ENCODE measurements around the gene WNT9B. TPM values are rescaled to one million over a fixed set of nuclear protein-coding genes. Genes with fewer than 3 reads are reported as not detected.

WNT9B gene
- total RNA-seq, 2 donors from 2014 or later: 0.85 to 1.5 TPM

GRCh38 chr17:46877466-46877865, 26.1 kb downstream of the WNT9B start:
- no peak for DNase-seq (ENCODE audit: low spot score)
- no peaks in the 10 kb centered on the region for H3K4me1 ChIP-seq (replicated peaks)
- intact Hi-C loops (cut with DNase I): no loop called here
- TF ChIP-seq CTCF (IDR thresholded peaks at IDR 0.05): no peak
- no peak for TF ChIP-seq POLR2AphosphoS5 (IDR thresholded peaks at IDR 0.05)
- TF ChIP-seq POLR2A (IDR thresholded peaks at IDR 0.05): no peak
- no peaks in the 10 kb centered on the region for H3K36me3 ChIP-seq
- H3K9me3 ChIP-seq: no peaks in the 10 kb centered on the region
- H3K27me3 ChIP-seq (replicated peaks; ENCODE audit: insufficient read depth): no peaks in the 10 kb centered on the region
- no peak overlapping the region for H3K4me3 ChIP-seq
- no peak overlapping the region for H3K27ac ChIP-seq
- 88% methylated on average over 6 of the region's 6 CpGs for WGBS

- no peak for TF ChIP-seq POLR2AphosphoS5 (IDR thresholded peaks at IDR 0.05)
- no peak for TF ChIP-seq POLR2A (IDR thresholded peaks at IDR 0.05)
- TF ChIP-seq CTCF (IDR thresholded peaks at IDR 0.05): no peak
- Histone ChIP-seq H3K9me3 (no peaks in the 10 kb centered on the region), H3K27ac (no peak overlapping the region), H3K27me3 (replicated peaks; ENCODE audit: insufficient read depth) (no peaks in the 10 kb centered on the region), H3K36me3 (no peaks in the 10 kb centered on the region), H3K4me3 (no peak overlapping the region), H3K4me1 (replicated peaks) (no peaks in the 10 kb centered on the region)
- intact Hi-C loops (cut with DNase I): no loop called here
- DNase-seq (ENCODE audit: low spot score): no peak
- 74% methylated on average over 6 of the region's 6 CpGs for WGBS
Measured at GRCh38 chr17:46878055-46878454, 26.7 kb downstream of the WNT9B start.

- H3K27me3 ChIP-seq (replicated peaks; ENCODE audit: insufficient read depth): no peaks in the 10 kb centered on the region
- H3K4me1 ChIP-seq (replicated peaks): no peaks in the 10 kb centered on the region
- H3K4me3 ChIP-seq: no peak overlapping the region
- H3K9me3 ChIP-seq: no peaks in the 10 kb centered on the region
- H3K27ac ChIP-seq: no peak overlapping the region
- intact Hi-C loops (cut with DNase I): no loop called here
- whole genome bisulfite sequencing: 64% methylated on average over 7 of the region's 7 CpGs
- no peak for DNase-seq (ENCODE audit: low spot score)
- no peaks in the 10 kb centered on the region for H3K36me3 ChIP-seq
- no peak for TF ChIP-seq POLR2AphosphoS5 (IDR thresholded peaks at IDR 0.05)
- TF ChIP-seq POLR2A (IDR thresholded peaks at IDR 0.05): no peak
- no peak for TF ChIP-seq CTCF (IDR thresholded peaks at IDR 0.05)
Measured at GRCh38 chr17:46879101-46879500, 27.7 kb downstream of the WNT9B start.

- TF ChIP-seq POLR2A (IDR thresholded peaks at IDR 0.05) (no peak), POLR2AphosphoS5 (IDR thresholded peaks at IDR 0.05) (no peak), CTCF (IDR thresholded peaks at IDR 0.05) (no peak)
- 88% methylated on average over 5 of the region's 5 CpGs for WGBS
- Histone ChIP-seq H3K36me3 (no peaks in the 10 kb centered on the region), H3K27me3 (replicated peaks; ENCODE audit: insufficient read depth) (no peaks in the 10 kb centered on the region), H3K9me3 (no peaks in the 10 kb centered on the region), H3K4me1 (replicated peaks) (no peaks in the 10 kb centered on the region), H3K4me3 (no peak overlapping the region), H3K27ac (no peak overlapping the region)
- intact Hi-C loops (cut with DNase I): no loop called here
- no peak for DNase-seq (ENCODE audit: low spot score)
Measured at GRCh38 chr17:46881015-46881414, 29.6 kb downstream of the WNT9B start.

- Histone ChIP-seq H3K9me3 (no peaks in the 10 kb centered on the region), H3K36me3 (no peaks in the 10 kb centered on the region), H3K4me1 (replicated peaks) (no peaks in the 10 kb centered on the region), H3K4me3 (no peak overlapping the region), H3K27ac (no peak overlapping the region), H3K27me3 (replicated peaks; ENCODE audit: insufficient read depth) (no peaks in the 10 kb centered on the region)
- 85% methylated on average over 8 of the region's 8 CpGs for WGBS
- TF ChIP-seq POLR2A (IDR thresholded peaks at IDR 0.05) (no peak), CTCF (IDR thresholded peaks at IDR 0.05) (no peak), POLR2AphosphoS5 (IDR thresholded peaks at IDR 0.05) (no peak)
- intact Hi-C loops (cut with DNase I): no loop called here
- no peak for DNase-seq (ENCODE audit: low spot score)
Measured at GRCh38 chr17:46882666-46883065, 31.3 kb downstream of the WNT9B start.

Measured in prostate gland (tissue), 2 donors.